AG08396 (cell line): ENCODE data around the gene PDZRN4.

ENCODE experiments used
- DNase-seq: peaks from one replicate; pipeline ENCODE4 v3.0.0; 2012; ENCODE audit warnings: low spot score, mixed read lengths

The PDZRN4 gene

GRCh38 chr12:41459111-41459905 lies 271.2 kb downstream of the PDZRN4 start:
- no peak for DNase-seq

- no peak for DNase-seq
These were observed 271.7 kb downstream of the PDZRN4 start for GRCh38 chr12:41459906-41460214.

DNA sequence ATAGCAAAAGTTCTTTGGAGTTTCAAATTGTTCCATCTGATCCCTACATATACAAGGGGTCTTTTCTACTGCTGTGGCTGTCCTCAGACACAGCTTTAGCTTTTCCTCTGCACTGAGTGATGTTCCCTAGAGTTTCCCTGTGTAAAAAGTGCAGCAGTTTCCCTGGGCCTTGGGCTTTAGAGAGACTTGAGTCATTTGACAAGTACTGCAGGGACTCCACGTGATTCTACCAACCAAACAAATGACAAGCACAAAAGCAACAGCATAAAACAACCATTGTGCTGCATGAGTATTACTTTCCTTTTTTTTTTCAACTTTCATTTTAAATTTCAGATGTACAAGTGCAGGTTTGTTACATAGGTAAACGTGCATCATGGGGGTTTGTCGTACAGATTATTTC lies 272.8 kb downstream of the PDZRN4 start:
- DNase-seq: no peak

DNA sequence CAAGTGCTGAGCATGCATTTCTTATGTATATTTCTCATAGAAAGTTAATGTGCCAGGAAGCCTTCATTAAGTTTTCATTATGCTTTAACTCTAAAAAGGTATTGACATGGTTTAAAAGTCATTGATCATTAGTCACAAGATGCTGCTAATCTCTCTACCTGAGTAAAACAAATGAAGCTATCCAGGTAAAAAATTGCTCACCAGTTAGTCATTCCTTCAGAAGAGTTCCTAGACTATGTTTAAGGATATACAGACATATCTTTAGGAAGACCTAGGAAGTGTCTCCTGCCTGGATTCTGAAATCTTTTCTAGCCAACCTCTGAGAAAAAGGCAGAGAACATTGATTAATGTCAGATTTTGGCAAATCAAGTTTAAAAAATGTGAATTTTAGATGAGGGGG lies 274.2 kb downstream of the PDZRN4 start:
- DNase-seq: no peak

DNA sequence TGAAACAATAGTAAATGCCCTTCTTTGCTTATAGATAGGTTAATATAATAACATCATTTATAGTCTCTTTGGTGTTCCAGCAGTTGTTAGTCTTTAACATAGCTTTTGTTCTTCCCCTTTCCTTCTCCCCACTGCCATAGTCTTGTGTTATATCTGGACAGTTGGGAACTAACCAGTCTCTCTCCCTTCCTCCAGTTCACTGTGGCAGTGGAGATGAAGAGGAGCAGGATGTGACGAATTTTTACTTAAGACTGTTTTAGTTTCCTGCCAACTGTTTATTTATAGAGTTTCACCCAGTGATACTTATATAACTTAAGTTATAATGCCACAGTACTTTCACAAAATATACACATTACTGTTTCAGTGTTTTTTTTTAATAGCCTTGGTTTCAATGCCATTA lies 277.4 kb downstream of the PDZRN4 start:
- no peak for DNase-seq

DNA sequence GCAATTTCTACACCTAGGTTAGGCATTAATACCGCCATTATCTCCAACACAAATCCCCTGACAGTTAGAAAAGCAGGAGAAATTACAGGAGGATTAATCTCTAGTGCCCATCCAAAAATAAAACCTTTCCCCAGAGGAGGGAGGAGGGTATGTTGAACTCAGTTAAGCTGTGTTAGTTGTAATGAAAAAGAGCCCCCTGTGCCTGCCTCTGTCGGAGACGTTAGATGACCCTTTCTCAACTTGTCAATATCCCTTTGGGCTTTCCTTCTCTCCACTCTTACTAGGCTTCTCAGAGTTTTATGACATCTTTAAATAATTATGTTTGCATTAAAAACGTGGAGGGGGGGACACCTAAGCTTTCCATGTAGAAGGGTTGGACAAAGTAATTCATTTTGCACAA lies 278.2 kb downstream of the PDZRN4 start:
- DNase-seq: no peak

DNA sequence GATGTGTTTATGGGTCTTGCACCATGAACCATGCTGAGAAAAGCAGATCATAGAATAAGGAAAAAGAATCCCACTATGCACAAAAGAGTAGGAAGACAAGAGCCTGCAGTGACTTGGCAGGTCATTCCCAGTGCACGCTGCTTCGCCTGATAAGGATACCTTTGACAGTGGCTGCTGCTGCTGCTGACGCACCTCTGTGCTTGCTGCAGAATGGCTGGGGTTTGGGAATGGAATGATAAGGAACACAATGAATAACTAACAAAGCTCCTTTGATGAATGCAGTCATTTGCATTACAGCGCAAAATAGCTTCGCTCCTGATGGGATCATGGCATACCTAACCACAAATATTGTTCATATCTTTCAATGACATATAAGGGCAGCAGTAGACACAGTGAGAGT lies 278.7 kb downstream of the PDZRN4 start:
- DNase-seq: no peak

GRCh38 chr12:41467591-41468325 lies 279.6 kb downstream of the PDZRN4 start:
- DNase-seq: no peak

GRCh38 chr12:41468341-41468740 lies 280.2 kb downstream of the PDZRN4 start:
- no peak for DNase-seq

GRCh38 chr12:41468756-41469155 lies 280.6 kb downstream of the PDZRN4 start:
- DNase-seq: no peak

DNA sequence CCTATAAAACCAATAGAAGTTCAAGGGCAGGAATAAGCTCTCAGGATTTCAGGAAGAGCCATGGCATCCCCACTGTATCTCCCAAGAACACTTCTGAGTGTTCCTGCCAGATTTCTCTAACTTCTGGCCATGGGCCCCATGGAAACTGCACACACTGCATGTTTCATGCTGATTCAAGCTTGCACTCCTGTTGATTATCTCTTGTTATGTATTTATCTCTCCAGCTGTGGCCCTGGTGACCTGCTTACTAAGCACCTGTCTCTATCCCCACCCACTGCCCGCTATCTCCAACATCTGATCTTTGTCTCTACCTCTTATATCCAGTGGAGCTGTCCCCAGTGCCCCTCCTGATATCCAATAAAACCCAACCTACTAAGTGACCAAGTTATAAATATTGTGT lies 285.3 kb downstream of the PDZRN4 start:
- no peak for DNase-seq

- no peak for DNase-seq
These were observed 285.9 kb downstream of the PDZRN4 start for GRCh38 chr12:41474001-41474400.

GRCh38 chr12:41476499-41477439 lies 288.6 kb downstream of the PDZRN4 start:
- no peak for DNase-seq

- no peak for DNase-seq
These were observed 291.3 kb downstream of the PDZRN4 start for GRCh38 chr12:41479426-41479825.

GRCh38 chr12:41485203-41485602 lies 297.1 kb downstream of the PDZRN4 start:
- DNase-seq: no peak

DNA sequence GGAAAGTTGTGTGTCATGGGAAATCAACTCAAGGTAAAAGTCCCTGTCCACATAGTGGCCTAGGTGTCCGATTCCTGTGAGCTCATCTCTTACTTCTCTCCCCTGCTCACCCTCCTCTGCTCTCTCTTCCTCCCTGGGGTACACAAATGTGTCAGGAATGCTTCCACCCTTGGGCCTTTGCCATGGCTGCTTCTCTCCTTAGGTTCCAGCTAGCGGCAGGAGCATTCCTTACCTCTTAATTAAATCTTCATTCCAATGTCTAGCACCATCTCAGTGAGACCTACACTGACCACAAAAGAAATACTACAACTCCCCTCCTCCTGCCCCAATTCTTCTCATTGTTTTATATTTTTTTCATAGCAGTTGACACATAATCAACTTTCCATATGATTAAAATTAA lies 298.6 kb downstream of the PDZRN4 start:
- DNase-seq: no peak

GRCh38 chr12:41496009-41496408 lies 307.9 kb downstream of the PDZRN4 start:
- no peak for DNase-seq

DNA sequence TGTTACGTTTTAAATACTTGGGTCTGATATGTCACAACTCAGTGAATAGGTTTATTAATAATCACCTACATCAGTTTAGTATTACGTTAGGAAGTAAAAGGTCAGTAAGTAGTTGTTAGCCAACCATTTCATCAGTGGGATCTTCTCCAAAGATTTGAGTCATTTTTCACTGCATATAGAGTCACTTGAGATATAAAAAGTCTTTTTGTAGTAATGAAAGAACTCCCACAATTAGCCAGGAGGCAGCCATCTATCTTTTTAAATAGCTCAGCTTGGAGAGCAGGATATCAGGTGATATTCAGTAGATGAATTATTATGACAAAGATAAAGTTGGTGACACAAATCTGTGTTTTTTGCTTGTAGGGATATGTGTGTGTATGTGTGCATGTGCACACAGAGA lies 309.3 kb downstream of the PDZRN4 start:
- no peak for DNase-seq

DNA sequence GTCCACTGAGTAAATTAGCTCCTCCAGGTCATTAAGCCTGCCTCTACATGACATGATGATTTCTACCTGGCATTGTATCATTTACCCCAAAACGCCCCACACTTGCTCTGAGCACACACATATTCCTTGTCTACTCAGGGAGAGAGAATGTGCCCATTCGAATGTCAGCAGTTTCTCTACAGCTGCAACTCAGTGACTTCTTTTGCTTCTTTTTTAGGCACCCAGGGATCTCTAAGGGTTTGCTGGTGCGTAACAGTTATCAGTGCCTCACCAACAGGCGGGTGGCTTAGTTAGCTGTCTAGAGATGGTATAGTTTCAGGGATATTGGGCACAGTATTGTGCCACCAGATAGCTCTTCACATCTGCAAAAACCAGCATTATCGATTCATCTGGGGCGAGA lies 316.9 kb downstream of the PDZRN4 start:
- no peak for DNase-seq

DNA sequence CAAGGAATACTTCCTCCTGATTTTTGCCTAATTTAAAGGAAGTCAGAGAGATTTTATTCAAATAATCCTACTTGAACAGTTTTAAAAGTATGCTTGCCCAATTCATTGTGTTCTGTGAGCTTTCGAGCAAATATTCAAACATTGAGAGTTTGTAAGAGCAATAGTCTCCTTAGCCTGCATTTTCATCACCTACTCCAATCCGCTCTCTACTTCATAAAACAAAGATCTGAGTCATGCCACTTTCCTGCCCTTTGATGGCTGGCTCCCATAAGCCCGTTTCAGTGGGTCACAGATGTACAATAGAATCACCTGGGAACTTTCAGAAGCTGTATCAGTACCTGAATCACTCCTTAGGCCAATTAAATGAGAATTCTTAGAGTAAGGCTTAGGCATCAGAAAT lies 319.2 kb downstream of the PDZRN4 start:
- no peak for DNase-seq

GRCh38 chr12:41509271-41510055 lies 321.3 kb downstream of the PDZRN4 start:
- DNase-seq: no peak

- no peak for DNase-seq
These were observed 322.4 kb downstream of the PDZRN4 start for GRCh38 chr12:41510470-41510869.
